MM.1S (cell line): ENCODE data around the gene FOLR3.
"Not testable (repeated sequence)": the region's sequence is repeated elsewhere in the genome, so short reads cannot be mapped to it uniquely, and the experiment has no call there.

Experiments
- DNase-seq: peaks from one replicate; pipeline ENCODE4 v3.0.0-alpha.2; 2015
- H2AFZ ChIP-seq: fragments of 300-600 bp; sonication (generic); 2 replicates; pipeline ENCODE4 v1.6.0; 2016; ENCODE audit warnings: antibody characterized with exemption, low read length
- H3F3A ChIP-seq: fragments of 300-600 bp; sonication (generic); 2 replicates; pipeline ENCODE4 v1.6.1; 2016; ENCODE audit warnings: mild to moderate bottlenecking, antibody characterized with exemption, low read length, moderate library complexity, mixed read lengths; ENCODE audit not compliant: insufficient read depth
- H3K27ac ChIP-seq: fragments of 300-600 bp; sonication (generic); 2 replicates; pipeline ENCODE4 v1.5.1; 2016; ENCODE audit warnings: mild to moderate bottlenecking, low read length
- H3K27me3 ChIP-seq: fragments of 300-600 bp; sonication (generic); replicated peaks from 2 replicates; pipeline ENCODE4 v1.6.0; 2016; ENCODE audit warnings: low read length; ENCODE audit not compliant: insufficient read depth
- H3K36me3 ChIP-seq: fragments of 300-600 bp; sonication (generic); replicated peaks from 2 replicates; pipeline ENCODE4 v1.6.1; 2016; ENCODE audit warnings: mild to moderate bottlenecking, low read length, mixed read lengths; ENCODE audit not compliant: insufficient read depth
- H3K4me1 ChIP-seq: fragments of 300-600 bp; sonication (generic); 2 replicates; pipeline ENCODE4 v1.6.1; 2016; ENCODE audit warnings: low read length, mixed read lengths
- H3K4me2 ChIP-seq: fragments of 300-600 bp; sonication (generic); 2 replicates; pipeline ENCODE4 v1.6.0; 2016; ENCODE audit warnings: low read depth, low read length
- H3K4me3 ChIP-seq: fragments of 300-600 bp; sonication (generic); 2 replicates; pipeline ENCODE4 v1.5.1; 2016; ENCODE audit warnings: low read length, mixed read lengths
- H3K79me2 ChIP-seq: fragments of 300-600 bp; sonication (generic); 2 replicates; pipeline ENCODE4 v1.6.1; 2016; ENCODE audit warnings: mixed run types, low read length, mixed read lengths
- H3K9ac ChIP-seq: fragments of 300-600 bp; sonication (generic); 2 replicates; pipeline ENCODE4 v1.6.1; 2016; ENCODE audit warnings: low read length, mixed read lengths
- H3K9me2 ChIP-seq: fragments of 300-600 bp; sonication (generic); replicated peaks from 2 replicates; pipeline ENCODE4 v1.6.1; 2016; ENCODE audit warnings: mild to moderate bottlenecking, low read length, mixed read lengths; ENCODE audit not compliant: insufficient read depth
- H3K9me3 ChIP-seq: fragments of 300-600 bp; sonication (generic); replicated peaks from 2 replicates; pipeline ENCODE4 v1.6.1; 2016; ENCODE audit warnings: mild to moderate bottlenecking, low read length, mixed read lengths; ENCODE audit not compliant: insufficient read depth
- H4K20me1 ChIP-seq: fragments of 300-600 bp; sonication (generic); 2 replicates; pipeline ENCODE4 v1.6.1; 2016; ENCODE audit warnings: mild to moderate bottlenecking, low read length, moderate library complexity, mixed read lengths; ENCODE audit not compliant: insufficient read depth
- CTCF ChIP-seq: fragments of 300-600 bp; sonication (generic); IDR thresholded peaks from 2 replicates; pipeline ENCODE4 v1.5.1; 2016; ENCODE audit warnings: antibody characterized with exemption, low read length, mixed read lengths
- EZH2 ChIP-seq: fragments of 300-600 bp; sonication (generic); optimal IDR thresholded peaks from 2 replicates; pipeline ENCODE3; 2017; ENCODE audit warnings: low read depth, mild to moderate bottlenecking, antibody characterized with exemption, low read length, mixed read lengths
- EZH2phosphoT487 ChIP-seq: fragments of 300-600 bp; sonication (generic); IDR thresholded peaks from 2 replicates; pipeline ENCODE4 v1.6.1; 2018; ENCODE audit warnings: antibody characterized with exemption, low read length

FOLR3 gene

GRCh38 chr11:72139500-72139899 lies 4.0 kb downstream of the FOLR3 start:
- no peaks in the 10 kb centered on the region for H3K36me3 ChIP-seq
- no peaks in the 10 kb centered on the region for H3K9me2 ChIP-seq
- no peak overlapping the region for H3K27ac ChIP-seq
- no peaks in the 10 kb centered on the region for H3K4me1 ChIP-seq
- H3F3A ChIP-seq = no peaks in the 10 kb centered on the region
- H3K4me3 ChIP-seq = no peak overlapping the region
- H3K9ac ChIP-seq = no peak overlapping the region
- H3K27me3 ChIP-seq = no peaks in the 10 kb centered on the region
- no peaks in the 10 kb centered on the region for H3K79me2 ChIP-seq
- TF ChIP-seq EZH2phosphoT487 (no peak), EZH2 (no peak), CTCF (no peak)
- H4K20me1 ChIP-seq = no peaks in the 10 kb centered on the region
- DNase-seq = no peak
- H3K9me3 ChIP-seq = no peaks in the 10 kb centered on the region
- no peak overlapping the region for H2AFZ ChIP-seq
- H3K4me2 ChIP-seq = no peak overlapping the region

- Histone ChIP-seq H3K27ac (no peak overlapping the region), H3F3A (no peaks in the 10 kb centered on the region), H3K9ac (no peak overlapping the region), H3K4me2 (no peak overlapping the region), H3K36me3 (no peaks in the 10 kb centered on the region), H3K4me1 (no peaks in the 10 kb centered on the region), H2AFZ (no peak overlapping the region), H3K9me3 (no peaks in the 10 kb centered on the region), H3K79me2 (no peaks in the 10 kb centered on the region), H3K27me3 (no peaks in the 10 kb centered on the region), H4K20me1 (no peaks in the 10 kb centered on the region), H3K9me2 (no peaks in the 10 kb centered on the region), H3K4me3 (no peak overlapping the region)
- TF ChIP-seq EZH2phosphoT487 = no peak
- no peak for TF ChIP-seq CTCF
- TF ChIP-seq EZH2 = no peak
- no peak for DNase-seq
Measured at GRCh38 chr11:72140661-72141060, 5.1 kb downstream of the FOLR3 start.

- TF ChIP-seq CTCF (no peak), EZH2phosphoT487 (no peak), EZH2 (no peak)
- Histone ChIP-seq H3K4me3 (no peak overlapping the region), H3K4me1 (no peaks in the 10 kb centered on the region), H3F3A (no peaks in the 10 kb centered on the region), H4K20me1 (no peaks in the 10 kb centered on the region), H3K27ac (no peak overlapping the region), H2AFZ (no peak overlapping the region), H3K9me2 (no peaks in the 10 kb centered on the region), H3K79me2 (no peaks in the 10 kb centered on the region), H3K9me3 (no peaks in the 10 kb centered on the region), H3K9ac (no peak overlapping the region), H3K36me3 (no peaks in the 10 kb centered on the region), H3K27me3 (no peaks in the 10 kb centered on the region), H3K4me2 (no peak overlapping the region)
- no peak for DNase-seq
Measured at GRCh38 chr11:72141066-72141465, 5.5 kb downstream of the FOLR3 start.

- not testable (repeated sequence) for H3K27ac ChIP-seq, H2AFZ ChIP-seq, H3K9ac ChIP-seq, H3K4me2 ChIP-seq, H3K27me3 ChIP-seq, DNase-seq, H4K20me1 ChIP-seq, H3K4me3 ChIP-seq, H3K9me3 ChIP-seq, H3K36me3 ChIP-seq, H3K4me1 ChIP-seq, H3F3A ChIP-seq, H3K79me2 ChIP-seq, H3K9me2 ChIP-seq
Measured at GRCh38 chr11:72142086-72142485, 6.6 kb downstream of the FOLR3 start.

- H4K20me1 ChIP-seq, H3K27me3 ChIP-seq, H2AFZ ChIP-seq, H3K9me2 ChIP-seq, H3K4me3 ChIP-seq, H3K9me3 ChIP-seq, H3K27ac ChIP-seq, H3K79me2 ChIP-seq, H3K9ac ChIP-seq, DNase-seq, H3K36me3 ChIP-seq, H3K4me1 ChIP-seq, H3F3A ChIP-seq, H3K4me2 ChIP-seq: not testable (repeated sequence)
Measured at GRCh38 chr11:72142543-72142942, 7.0 kb downstream of the FOLR3 start.
